Cardiac septum (tissue), 1 donor: ENCODE measurements around the gene APBA2. TPM values are rescaled to one million over a fixed set of nuclear protein-coding genes. Genes with fewer than 3 reads are reported as not detected.

Experiments used
- DNase-seq: peaks from one replicate; pipeline ENCODE4 v3.0.0-alpha.2; 2020; ENCODE audit warnings: low spot score
- intact Hi-C: fragments of 100-400 bp; cut with DNase I; formaldehyde crosslinking; loops from one replicate; pipeline ENCODE4 v1.14.0; 2022
- total RNA-seq: library from RNA; stranded (reverse); fragmentation: NEBNext Ultra II Directional; extraction: Animal tissue kit (Norgen Biotek cat#: 25700); gene quantifications from one replicate; pipeline ENCODE4 v1.2.1, GENCODE V29; 2021
- donor health status: DM: no; HTN: no; CAD: no.

The APBA2 gene
- total RNA-seq, 1 donor from 2014 or later = 0.57 TPM

GRCh38 chr15:29130951-29131839 is 245.4 kb downstream of the APBA2 start:
- peak; percentile 41 for DNase-seq
- intact Hi-C loops = no loop called here

- peak; percentile 71 for DNase-seq
- intact Hi-C loops = no loop called here
These were observed 246.2 kb downstream of the APBA2 start for GRCh38 chr15:29131840-29132420.

- DNase-seq = peak; percentile 64
- intact Hi-C loops = no loop called here
These were observed 247.0 kb downstream of the APBA2 start for GRCh38 chr15:29132735-29133181.

- peak; percentile 69 for DNase-seq
- intact Hi-C loops = no loop called here
These were observed 247.5 kb downstream of the APBA2 start for GRCh38 chr15:29133321-29133720.

- DNase-seq = peak; percentile 63
- intact Hi-C loops = no loop called here
These were observed 248.0 kb downstream of the APBA2 start for GRCh38 chr15:29133791-29134190.

GRCh38 chr15:29134239-29134638 is 248.5 kb downstream of the APBA2 start:
- peak; percentile 65 for DNase-seq
- intact Hi-C loops = no loop called here

GRCh38 chr15:29134641-29135308 is 249.0 kb downstream of the APBA2 start:
- intact Hi-C loops = no loop called here

GRCh38 chr15:29135309-29135657 is 249.5 kb downstream of the APBA2 start:
- DNase-seq = no peak
- intact Hi-C loops = no loop called here

More at GRCh38 chr15:29134641-29135308, 249.0 kb downstream of the APBA2 start:
- DNase-seq = peak; percentile 65

GRCh38 chr15:29135702-29136646 is 250.2 kb downstream of the APBA2 start:
- intact Hi-C loops = no loop called here
- DNase-seq = peak; percentile 59

GRCh38 chr15:29138260-29138659 is 252.5 kb downstream of the APBA2 start:
- peak; percentile 43 for DNase-seq
- intact Hi-C loops = no loop called here

- intact Hi-C loops = no loop called here
- DNase-seq = peak; percentile 43
These were observed 253.3 kb downstream of the APBA2 start for GRCh38 chr15:29139072-29139471.

GRCh38 chr15:29139540-29140459 is 254.0 kb downstream of the APBA2 start:
- intact Hi-C loops = no loop called here

GRCh38 chr15:29140475-29141307 is 254.9 kb downstream of the APBA2 start:
- intact Hi-C loops = no loop called here
- no peak for DNase-seq

More at GRCh38 chr15:29139540-29140459, 254.0 kb downstream of the APBA2 start:
- peak; percentile 36 for DNase-seq

GRCh38 chr15:29141308-29142128 is 255.7 kb downstream of the APBA2 start:
- DNase-seq = no peak
- intact Hi-C loops = no loop called here

GRCh38 chr15:29142129-29142747 is 256.5 kb downstream of the APBA2 start:
- intact Hi-C loops = no loop called here
- DNase-seq = peak; percentile 71

GRCh38 chr15:29143293-29143692 is 257.5 kb downstream of the APBA2 start:
- intact Hi-C loops = no loop called here
- no peak for DNase-seq
